ENCODE measurements around the gene ALOX15. TPM values are rescaled to one million over a fixed set of nuclear protein-coding genes. Genes with fewer than 3 reads are reported as not detected.

ALOX15 gene
- total and polyA plus RNA-seq, 9 of the 15 experiments (the other 6 are each of a cell fraction or from before 2014, with no cell fraction given), result not detected

- ChIA-PET CTCF (ENCODE audit: low intra/inter-chr PET ratio) (no interaction called here), POLR2A (no interaction called here)
- Histone ChIP-seq H3K27me3 (ENCODE audit: control insufficient read depth in 2 of 2, insufficient read depth in 2 of 2, low read length in 2 of 2) (no peaks in the 10 kb centered on the region), H3K4me3 (no peak overlapping the region), H3K4me2 (ENCODE audit: insufficient read depth, low read length) (no peak overlapping the region), H3K4me1 (replicated peaks in 1 of 2; ENCODE audit: control insufficient read depth in 2 of 2, insufficient read depth in 2 of 2, low read length in 2 of 2) (no peaks in the 10 kb centered on the region; a peak in 2 of 5 replicates), H3K9me3 (replicated peaks; ENCODE audit: control insufficient read depth, insufficient read depth, low read depth, low read length) (no peaks in the 10 kb centered on the region), H3K79me2 (ENCODE audit: control insufficient read depth, insufficient read depth, low read length) (no peaks in the 10 kb centered on the region), H3K9ac (ENCODE audit: insufficient read depth in 1 of 2, low read depth in 2 of 2, low read length in 2 of 2) (no peak overlapping the region), H4K20me1 (replicated peaks; ENCODE audit: control insufficient read depth, insufficient read depth, low read length) (no peaks in the 10 kb centered on the region), H3K27ac (ENCODE audit: extremely low read depth, low read depth, low read length) (no peak overlapping the region), H3K36me3 (ENCODE audit: control insufficient read depth, insufficient read depth, low read length) (peaks cover 83% of the 10 kb centered on the region; the same call in 2 of the 3 replicates), H2AFZ (ENCODE audit: low read depth, low read length) (no peak overlapping the region), H3K9me1 (ENCODE audit: control insufficient read depth, insufficient read depth, low read length) (no peaks in the 10 kb centered on the region)
- BruUV-seq (replicated peaks), result no TSS peak
- in situ Hi-C loops (cut with MboI), result no loop called here
- WGBS (ENCODE audit: insufficient coverage, low coverage, missing lambda C conversion rate), result 33% methylated on average over 9 of the region's 14 CpGs
- FAIRE-seq (peak; percentile 35), ATAC-seq (no peak), DNase-seq (ENCODE audit: extremely low read depth in 1 of 4, low spot score in 3 of 4) (peak in 2 of 4 experiments; percentile 19 to 35)
- TF ChIP-seq KDM1A (IDR thresholded peaks at IDR 0.05) (peak; percentile 83 to 87), ZNF395 (CRISPR knock-in tag; IDR thresholded peaks at IDR 0.05) (0 out of 2 replicates have a peak, but pooled peaks have one; percentile 18), FOS (IDR thresholded peaks at IDR 0.05; ENCODE audit: extremely low read depth, insufficient read length) (no peak), TAF9B (IDR thresholded peaks at IDR 0.05; ENCODE audit: partially characterized antibody) (no peak), ZNF184 (CRISPR knock-in tag; IDR thresholded peaks at IDR 0.05) (no peak), JUND (IDR thresholded peaks at IDR 0.05; ENCODE audit: borderline replicate concordance, low read depth, low read length) (0 out of 2 replicates have a peak, but pooled peaks have one; percentile 7), JUND (tag; IDR thresholded peaks at IDR 0.05; ENCODE audit: borderline replicate concordance, low read depth, low read length) (no peak), RBFOX2 (IDR thresholded peaks at IDR 0.05; ENCODE audit: low read depth, low read length) (no peak), CBFA2T3 (IDR thresholded peaks at IDR 0.05) (peak; percentile 19; the same call in 1 of the 2 replicates), TRIM25 (IDR thresholded peaks at IDR 0.05; ENCODE audit: borderline replicate concordance) (no peak), NFIC (IDR thresholded peaks at IDR 0.05) (peak; percentile 79), FOXM1 (IDR thresholded peaks at IDR 0.05; ENCODE audit: low read depth) (no peak), FOXM1 (CRISPR knock-in tag; IDR thresholded peaks at IDR 0.05; ENCODE audit: low read depth) (no peak), LARP7 (IDR thresholded peaks at IDR 0.05) (no peak)
- TF ChIP-seq, protein P1, sequence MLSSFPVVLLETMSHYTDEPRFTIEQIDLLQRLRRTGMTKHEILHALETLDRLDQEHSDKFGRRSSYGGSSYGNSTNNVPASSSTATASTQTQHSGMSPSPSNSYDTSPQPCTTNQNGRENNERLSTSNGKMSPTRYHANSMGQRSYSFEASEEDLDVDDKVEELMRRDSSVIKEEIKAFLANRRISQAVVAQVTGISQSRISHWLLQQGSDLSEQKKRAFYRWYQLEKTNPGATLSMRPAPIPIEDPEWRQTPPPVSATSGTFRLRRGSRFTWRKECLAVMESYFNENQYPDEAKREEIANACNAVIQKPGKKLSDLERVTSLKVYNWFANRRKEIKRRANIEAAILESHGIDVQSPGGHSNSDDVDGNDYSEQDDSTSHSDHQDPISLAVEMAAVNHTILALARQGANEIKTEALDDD (IDR thresholded peaks at IDR 0.05), result peak; percentile 73
- TF ChIP-seq, protein P2, sequence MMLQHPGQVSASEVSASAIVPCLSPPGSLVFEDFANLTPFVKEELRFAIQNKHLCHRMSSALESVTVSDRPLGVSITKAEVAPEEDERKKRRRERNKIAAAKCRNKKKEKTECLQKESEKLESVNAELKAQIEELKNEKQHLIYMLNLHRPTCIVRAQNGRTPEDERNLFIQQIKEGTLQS (IDR thresholded peaks at IDR 0.05), result peak; percentile 26; the same call in 1 of the 2 replicates
- TF ChIP-seq, protein P2 (CRISPR knock-in tag; conservative IDR thresholded peaks at IDR 0.05), result no peak
- intact Hi-C loops (cut with micrococcal nuclease), result no loop called here
These were observed 37.1 kb upstream of the ALOX15 start for GRCh38 chr17:4678448-4679026.

Data from K562 (cell line).